Stimulated activated CD4-positive, alpha-beta T cell treated with anti-CD3 and anti-CD28 coated beads, Interleukin-12 subunit alpha, Interleukin-12 subunit beta, amount 100 ng/mL, for 48 hours (primary cell): ENCODE data around the gene ATAD3B.
"Not testable (repeated sequence)": the region's sequence is repeated elsewhere in the genome, so short reads cannot be mapped to it uniquely, and the experiment has no call there.

Source experiments
- DNase-seq, 3 donors: peaks; one replicate each; pipeline ENCODE4 v3.0.0-alpha.2; 2020; ENCODE audit warnings: low read depth in 2 of 3, low spot score in 1 of 3

ATAD3B gene, protein sequence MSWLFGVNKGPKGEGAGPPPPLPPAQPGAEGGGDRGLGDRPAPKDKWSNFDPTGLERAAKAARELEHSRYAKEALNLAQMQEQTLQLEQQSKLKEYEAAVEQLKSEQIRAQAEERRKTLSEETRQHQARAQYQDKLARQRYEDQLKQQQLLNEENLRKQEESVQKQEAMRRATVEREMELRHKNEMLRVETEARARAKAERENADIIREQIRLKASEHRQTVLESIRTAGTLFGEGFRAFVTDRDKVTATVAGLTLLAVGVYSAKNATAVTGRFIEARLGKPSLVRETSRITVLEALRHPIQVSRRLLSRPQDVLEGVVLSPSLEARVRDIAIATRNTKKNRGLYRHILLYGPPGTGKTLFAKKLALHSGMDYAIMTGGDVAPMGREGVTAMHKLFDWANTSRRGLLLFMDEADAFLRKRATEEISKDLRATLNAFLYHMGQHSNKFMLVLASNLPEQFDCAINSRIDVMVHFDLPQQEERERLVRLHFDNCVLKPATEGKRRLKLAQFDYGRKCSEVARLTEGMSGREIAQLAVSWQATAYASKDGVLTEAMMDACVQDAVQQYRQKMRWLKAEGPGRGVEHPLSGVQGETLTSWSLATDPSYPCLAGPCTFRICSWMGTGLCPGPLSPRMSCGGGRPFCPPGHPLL

DNA sequence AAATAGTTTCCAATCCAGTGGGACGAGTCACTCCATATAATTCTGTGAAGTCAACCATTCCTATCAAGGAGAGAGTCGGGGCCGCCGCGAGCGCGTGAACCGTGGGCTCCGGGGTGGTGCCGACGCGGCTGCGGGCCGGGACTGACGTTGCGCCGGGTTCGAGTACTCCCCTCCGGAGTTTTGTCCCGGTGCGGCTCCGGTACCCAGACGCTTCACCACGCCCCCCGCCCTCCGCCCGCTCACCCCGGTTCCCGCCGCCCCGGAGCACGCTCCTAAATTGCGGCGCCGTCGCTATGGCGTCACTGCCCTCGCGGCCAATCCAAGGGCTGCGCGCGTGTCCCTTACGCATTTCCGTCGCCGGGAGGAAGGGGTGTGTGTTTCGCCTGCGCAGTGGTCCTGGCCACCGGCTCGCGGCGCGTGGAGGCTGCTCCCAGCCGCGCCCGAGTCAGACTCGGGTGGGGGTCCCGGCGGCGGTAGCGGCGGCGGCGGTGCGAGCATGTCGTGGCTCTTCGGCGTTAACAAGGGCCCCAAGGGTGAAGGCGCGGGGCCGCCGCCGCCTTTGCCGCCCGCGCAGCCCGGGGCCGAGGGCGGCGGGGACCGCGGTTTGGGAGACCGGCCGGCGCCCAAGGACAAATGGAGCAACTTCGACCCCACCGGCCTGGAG is at the start of gene ATAD3B:
ATAD3B (plus strand) TSS at position 377 of the 664 bp plus-strand sequence; CDS start at position 497, 120 bp downstream.
- DNase-seq: peak; percentile 91 to 96 (median 91)

DNA sequence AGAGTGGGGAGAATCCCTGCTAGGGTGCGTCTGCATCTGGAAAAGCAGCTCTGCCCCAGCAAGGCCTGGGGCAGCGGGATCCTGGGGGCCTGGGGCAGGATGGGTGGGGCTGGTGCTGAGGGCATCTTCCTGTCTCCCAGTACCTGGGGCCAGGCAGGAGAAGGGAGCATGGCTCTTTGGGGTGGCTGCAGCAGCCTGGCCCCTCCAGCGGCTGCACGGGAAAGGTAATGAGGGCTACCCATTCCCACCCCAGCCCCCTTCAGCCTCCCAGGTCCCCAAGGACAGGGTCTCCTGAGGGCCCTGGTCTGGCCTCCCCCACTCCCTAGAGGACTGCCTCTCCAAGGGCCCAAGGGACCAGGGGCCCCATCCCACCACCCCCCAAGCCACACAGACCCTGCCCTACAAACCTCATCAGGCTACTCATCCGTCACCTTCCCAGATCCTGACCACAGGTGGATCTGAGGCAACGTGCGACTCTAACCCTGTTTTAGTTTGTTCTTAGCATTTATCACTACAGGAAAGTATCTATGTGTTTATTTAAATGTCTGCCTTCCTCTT is 49.6 kb upstream of the ATAD3B start:
- no peak for DNase-seq

DNA sequence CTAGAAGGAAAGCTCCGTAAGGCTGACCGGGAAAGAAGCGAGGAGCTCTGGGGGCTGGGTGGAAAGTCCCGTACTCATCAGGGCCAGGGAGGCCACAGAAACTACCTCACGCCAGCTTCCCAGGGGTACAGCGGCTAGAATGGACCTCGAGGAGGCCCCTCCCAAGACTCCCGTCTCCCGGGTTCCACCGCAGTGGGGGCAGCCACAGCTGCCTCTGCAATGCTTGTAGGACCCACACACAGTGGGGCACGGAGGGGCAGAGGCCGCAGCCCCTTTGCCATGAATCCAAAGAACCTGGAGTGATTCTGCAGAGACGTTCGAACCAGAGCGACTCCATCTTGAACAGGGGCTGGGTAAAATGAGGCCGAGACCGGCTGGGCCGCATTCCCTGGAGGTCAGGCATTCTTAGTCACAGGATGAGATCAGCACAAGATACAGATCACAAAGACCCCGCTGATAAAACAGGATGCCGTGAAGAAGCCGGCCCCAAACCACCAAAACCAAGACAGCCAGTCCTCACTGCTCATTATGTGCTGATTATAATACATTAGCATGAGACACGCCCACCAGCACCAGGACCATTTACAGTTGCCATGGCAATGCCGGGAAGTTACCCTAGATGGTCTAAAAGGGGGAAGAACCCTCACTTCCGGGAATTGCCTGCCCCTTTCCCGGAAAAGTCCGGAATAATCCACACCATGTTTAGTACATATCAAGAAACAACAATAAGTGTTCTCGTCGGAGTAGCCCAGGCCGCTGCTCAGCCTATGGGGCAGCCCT is 48.9 kb upstream of the ATAD3B start:
- DNase-seq: no peak

GRCh38 chr1:1423245-1423597 is 48.3 kb upstream of the ATAD3B start:
- DNase-seq: no peak

GRCh38 chr1:1424707-1425106 is 46.9 kb upstream of the ATAD3B start:
- no peak for DNase-seq

GRCh38 chr1:1425426-1425752 is 46.2 kb upstream of the ATAD3B start:
- no peak for DNase-seq

DNA sequence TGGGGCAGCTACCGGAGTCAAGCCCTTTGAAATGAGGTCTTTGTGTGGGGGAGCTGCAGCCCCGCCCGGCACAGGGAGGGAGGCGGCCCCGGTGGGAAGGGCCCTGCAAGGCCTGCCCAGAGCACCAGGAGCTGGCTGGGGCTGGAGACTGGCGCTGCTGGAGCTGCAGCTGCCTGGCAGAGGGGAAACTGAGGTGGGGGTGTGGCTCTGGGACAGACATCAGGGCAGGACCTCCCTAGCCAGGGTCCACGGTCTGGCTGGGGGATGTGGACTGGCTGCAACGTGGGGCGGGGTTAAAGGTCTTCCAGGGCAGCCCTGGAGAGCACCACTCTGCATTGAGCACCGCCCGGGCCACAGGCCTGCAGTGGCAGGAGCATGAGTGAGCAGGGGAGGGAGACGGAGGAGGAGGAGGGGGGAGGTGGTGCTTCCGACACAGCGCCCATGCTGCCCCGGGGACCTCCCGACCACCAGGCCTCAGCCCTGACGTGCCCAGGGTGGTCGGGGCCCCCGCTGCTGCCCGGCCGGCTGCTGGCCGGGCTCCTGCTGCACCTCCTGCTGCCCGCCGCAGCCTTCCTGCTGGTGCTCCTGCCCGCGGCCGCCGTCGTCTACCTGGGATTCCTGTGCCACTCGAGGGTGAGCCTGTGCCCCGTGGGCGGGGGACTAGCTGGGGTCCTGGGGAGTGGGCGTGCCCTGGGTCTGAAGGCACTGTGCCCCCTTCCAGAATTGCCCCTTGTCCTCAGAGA is 45.6 kb upstream of the ATAD3B start:
- DNase-seq: no peak

DNA sequence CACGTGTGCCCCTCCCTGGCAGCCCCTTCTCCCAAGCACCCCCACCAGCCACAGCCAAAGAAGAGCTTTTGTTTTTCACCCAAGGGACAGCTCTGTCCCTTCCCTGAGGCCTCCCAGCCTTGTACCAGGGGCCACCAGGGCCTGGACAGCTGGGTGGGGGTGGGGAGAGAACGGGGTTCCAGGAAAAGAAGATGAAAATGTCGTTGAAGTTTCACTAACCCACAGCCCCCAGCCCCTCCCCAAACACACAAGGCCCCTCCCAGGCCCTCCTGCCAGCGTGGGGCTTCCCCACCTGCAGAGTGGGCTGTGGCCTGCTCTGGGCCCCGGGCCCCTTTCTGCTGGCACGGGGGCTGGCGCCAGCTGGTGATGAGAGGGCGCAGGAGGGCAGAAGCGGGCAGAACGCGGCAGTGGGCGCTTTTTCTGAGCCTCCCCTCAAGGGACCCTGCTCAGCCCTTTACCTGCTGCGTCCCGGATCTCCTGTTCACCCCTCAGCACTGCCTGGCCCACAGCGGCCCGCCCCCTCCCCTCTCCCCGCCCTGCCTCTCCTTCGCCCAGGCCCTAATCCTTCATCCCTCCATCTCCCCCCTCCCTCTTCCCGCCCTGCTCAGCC is 45.0 kb upstream of the ATAD3B start:
- no peak for DNase-seq

- no peak for DNase-seq
Measured at GRCh38 chr1:1427106-1427819, 44.3 kb upstream of the ATAD3B start.

DNA sequence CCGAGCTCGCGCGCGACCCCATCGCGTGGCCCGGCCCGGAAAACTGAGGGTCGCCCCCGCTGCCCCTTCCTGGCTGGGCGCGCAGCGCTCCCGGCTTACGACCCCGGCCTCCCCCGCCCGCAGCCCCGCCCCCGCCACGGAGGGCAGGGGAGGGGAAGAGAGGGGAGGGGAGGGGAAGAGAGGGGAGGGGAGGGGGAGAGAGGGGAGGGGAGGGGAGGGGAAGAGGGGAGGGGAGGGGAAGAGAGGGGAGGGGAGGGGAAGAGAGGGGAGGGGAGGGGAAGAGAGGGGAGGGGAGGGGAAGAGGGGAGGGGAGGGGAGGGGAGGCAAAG is 43.8 kb upstream of the ATAD3B start:
- no peak for DNase-seq

GRCh38 chr1:1428174-1428573 is 43.4 kb upstream of the ATAD3B start:
- DNase-seq: no peak

- DNase-seq: not testable (repeated sequence)
Measured at GRCh38 chr1:1428967-1429366, 42.6 kb upstream of the ATAD3B start.

DNA sequence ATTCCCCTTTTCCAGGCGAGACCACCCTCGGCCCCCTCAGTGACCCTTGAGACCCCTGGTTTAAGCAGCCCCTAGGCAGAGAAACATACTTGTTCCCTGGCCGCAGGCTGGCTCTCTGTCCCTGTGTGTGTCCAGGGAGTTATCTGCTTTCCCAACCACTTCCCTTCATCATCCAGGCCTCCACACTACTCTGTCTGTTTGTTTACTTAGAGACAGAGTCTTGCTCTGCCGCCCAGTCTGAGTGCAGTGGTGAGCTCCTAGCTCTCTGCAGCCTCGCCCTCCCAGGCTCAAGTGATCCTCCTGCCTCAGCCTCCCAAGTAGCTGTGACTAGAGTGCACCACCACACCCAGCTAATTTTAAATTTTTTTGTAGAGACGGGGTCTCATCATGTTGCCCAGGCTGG is 41.9 kb upstream of the ATAD3B start:
- DNase-seq: no peak

- no peak for DNase-seq
Measured at GRCh38 chr1:1430114-1430982, 41.2 kb upstream of the ATAD3B start.

GRCh38 chr1:1430992-1431844 is 40.3 kb upstream of the ATAD3B start:
- DNase-seq: no peak

DNA sequence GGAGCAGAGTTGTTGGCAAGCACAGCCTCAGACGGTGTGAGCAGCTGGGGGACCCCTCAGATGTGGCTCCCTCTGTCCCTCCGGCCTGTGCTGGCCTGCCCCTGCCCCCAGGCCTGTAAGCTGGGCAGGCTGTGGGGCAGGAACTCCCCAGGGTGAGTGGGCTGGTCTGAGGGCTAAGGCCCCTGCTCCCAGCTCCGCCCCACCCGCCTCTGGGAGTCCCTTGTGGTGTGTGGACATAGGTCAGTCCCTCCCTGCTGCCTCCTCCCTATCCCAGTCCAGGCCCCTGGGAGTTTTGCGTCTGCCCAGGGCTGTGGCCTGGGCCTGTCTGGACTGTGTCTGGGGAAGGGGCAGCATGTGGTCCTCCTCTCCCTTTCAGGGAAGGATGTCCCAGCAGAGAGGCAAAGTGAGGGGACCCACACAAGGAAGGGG is 39.7 kb upstream of the ATAD3B start:
- DNase-seq: no peak

DNA sequence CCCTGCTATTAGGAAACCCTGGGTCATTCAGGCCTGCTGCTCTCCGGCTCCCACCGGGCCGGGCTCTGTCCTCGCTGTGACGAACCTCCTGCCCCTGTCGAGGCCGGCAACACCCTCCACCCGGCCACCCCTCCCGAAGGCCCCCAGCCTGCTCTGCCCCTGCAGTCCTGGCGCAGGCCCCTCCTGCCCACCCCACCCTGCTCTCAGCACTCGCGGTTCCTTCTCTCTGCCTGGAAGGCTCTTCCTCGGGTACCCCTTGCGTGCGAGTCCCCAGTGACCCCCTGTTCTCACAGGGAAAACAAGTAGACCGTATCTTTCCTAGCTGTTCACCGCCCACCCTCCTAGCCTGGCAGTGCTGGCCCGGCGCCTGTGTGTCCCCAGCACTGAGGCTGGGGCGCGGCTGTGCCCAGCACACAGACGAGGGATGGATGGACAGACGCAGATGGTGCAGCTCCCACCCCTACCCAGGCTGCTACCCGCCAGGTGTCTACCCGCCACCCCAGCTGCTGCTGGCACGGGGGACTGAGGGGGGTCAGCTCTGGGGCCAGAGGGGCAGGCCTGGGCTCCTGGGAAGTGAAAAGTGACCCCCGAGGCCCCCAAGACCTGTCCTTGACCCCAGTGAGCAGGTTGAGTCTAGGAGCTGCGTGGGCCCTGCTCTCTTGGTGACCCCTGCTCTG is 39.2 kb upstream of the ATAD3B start:
- DNase-seq: no peak
